GM12864 (cell line): Measurements from ENCODE around the gene HSPB7.
"Not testable (repeated sequence)": the region's sequence is repeated elsewhere in the genome, so short reads cannot be mapped to it uniquely, and the experiment has no call there.

Source experiments
- DNase-seq: peaks from one replicate; pipeline ENCODE4 v3.0.0-alpha.2; 2011; ENCODE audit warnings: low read depth
- H3K4me3 ChIP-seq: 2 replicates; pipeline ENCODE4 v1.5.1; 2011; ENCODE audit warnings: mild to moderate bottlenecking, low read depth, low read length, control low read depth
- TF ChIP-seq, protein P1 (sequence below): IDR thresholded peaks from 2 replicates; pipeline ENCODE4 v1.5.1; 2011; ENCODE audit warnings: low read depth, mild to moderate bottlenecking, moderate library complexity, low read length, control low read depth, inconsistent platforms; ENCODE audit errors: missing control alignments

HSPB7 gene

DNA sequence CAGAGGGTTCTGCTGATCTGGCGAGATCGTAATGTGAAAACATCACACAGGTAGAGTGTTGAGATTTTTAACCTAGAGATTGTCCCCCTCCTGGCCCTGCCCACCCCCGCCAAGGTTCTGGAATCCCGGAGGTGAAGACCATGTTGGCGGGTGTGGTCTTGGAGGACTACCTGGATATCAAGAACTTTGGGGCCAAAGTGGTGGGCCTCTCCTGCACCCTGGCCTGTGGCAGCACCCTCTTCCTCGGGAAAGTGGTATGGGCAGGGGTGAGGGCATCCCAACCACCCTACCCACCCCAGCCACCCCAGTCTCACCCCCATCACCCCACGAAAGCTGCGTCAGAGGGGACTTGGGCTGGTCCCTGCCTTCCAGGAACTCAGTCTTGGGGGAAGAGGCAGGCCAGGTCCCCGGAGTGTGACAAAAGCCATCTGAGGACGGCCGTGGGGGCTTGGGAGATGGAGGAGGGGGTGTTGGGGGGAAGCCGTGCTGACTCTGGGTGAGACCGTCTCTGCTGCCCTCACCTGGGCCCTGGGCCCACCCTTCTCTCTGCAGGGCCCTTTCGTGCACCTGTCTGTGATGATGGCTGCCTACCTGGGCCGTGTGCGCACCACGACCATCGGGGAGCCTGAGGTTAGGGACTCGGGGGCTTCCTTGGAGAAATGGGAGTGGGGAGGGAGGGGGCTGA lies 30.1 kb upstream of the HSPB7 start:
- TF ChIP-seq, protein P1, sequence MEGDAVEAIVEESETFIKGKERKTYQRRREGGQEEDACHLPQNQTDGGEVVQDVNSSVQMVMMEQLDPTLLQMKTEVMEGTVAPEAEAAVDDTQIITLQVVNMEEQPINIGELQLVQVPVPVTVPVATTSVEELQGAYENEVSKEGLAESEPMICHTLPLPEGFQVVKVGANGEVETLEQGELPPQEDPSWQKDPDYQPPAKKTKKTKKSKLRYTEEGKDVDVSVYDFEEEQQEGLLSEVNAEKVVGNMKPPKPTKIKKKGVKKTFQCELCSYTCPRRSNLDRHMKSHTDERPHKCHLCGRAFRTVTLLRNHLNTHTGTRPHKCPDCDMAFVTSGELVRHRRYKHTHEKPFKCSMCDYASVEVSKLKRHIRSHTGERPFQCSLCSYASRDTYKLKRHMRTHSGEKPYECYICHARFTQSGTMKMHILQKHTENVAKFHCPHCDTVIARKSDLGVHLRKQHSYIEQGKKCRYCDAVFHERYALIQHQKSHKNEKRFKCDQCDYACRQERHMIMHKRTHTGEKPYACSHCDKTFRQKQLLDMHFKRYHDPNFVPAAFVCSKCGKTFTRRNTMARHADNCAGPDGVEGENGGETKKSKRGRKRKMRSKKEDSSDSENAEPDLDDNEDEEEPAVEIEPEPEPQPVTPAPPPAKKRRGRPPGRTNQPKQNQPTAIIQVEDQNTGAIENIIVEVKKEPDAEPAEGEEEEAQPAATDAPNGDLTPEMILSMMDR: no peak
- DNase-seq: no peak
- H3K4me3 ChIP-seq: no peak overlapping the region

DNA sequence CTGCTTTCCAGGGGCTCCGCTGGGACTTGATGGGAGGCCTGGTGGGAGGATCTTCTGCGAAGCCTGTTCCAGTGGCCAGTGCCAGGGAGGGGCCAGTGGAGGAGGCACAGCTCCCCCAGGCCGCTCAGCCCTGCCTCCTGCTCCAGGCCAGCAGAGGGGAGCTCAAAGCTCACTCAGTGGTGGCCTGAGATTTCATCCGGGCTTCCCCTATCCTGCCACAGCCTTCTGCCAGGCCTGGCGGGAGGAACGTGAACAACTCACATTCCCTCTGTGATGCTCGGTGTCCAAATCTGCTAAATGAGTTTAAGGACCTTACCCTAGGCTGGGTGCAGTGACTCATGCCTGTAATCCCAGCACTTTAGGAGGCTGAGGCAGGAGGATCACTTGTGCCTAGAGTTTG lies 29.0 kb upstream of the HSPB7 start:
- H3K4me3 ChIP-seq: no peak overlapping the region
- DNase-seq: no peak
- TF ChIP-seq, protein P1: no peak

DNA sequence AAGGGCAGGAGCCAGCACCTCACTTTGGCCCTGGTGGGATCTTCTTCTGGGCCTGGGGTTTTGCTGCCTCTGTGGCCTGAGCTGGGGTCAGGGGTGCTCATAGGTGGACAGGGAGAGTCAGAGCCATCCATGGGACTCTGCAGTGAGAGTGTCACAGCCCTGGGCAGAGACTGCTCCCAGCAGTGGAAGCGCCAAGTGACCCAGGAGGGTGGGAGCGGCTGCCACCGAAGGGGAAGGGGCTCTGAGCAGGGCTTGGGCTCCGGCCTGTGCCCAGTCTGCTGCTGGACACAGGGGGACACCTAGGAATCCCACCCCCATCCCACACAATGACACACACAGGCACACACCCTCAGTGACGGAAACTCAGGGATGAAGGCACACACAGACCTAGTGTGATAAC lies 26.1 kb upstream of the HSPB7 start:
- H3K4me3 ChIP-seq: no peak overlapping the region
- no peak for DNase-seq
- TF ChIP-seq, protein P1: no peak

DNA sequence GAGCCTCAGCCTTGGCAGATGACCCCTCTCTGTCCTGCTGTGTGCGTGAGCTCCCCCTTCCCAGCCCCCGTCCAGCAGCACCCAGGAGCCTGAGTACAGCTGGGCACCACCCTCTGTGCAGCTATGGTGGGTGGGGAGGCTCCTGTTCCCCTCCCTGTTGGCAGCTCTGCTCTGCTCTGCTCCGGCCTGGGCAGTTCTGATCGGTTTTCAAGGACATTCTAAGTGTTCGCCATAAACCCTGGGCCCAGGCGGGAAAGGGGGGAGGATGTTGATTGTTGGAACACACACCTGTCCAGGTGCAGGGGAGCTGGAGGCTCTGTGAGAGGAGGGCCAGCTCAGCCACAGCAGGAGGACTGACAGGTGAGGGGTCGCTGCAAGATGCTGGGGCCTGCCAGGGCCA lies 25.7 kb upstream of the HSPB7 start, which contains the start of gene CLCNKB:
Gene CLCNKB (plus strand): TSS at position 262 of the 400 bp plus-strand sequence. CDS start 711 bp downstream, outside the sequence.
- H3K4me3 ChIP-seq: no peak within 1 kb of the TSS
- TF ChIP-seq, protein P1: no peak
- DNase-seq: no peak

DNA sequence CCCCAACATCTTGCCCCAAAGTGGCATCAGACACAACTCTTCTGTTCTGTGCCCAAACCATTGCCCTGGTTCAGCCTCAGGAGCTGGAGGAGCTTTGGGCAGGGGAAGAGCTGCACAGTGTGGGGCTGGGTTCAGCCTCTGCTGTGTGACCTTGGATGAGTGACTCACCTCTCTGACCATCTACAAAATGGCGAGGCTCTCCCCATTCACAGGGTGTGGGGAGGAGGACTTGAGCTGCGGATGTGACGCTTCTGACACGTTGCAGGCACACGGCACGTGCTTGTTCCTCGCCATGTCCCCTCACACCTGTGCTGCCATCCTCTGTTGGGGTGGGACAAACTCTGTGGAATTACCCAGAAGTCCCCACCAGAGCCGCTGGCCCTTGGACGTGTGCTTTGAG lies 24.8 kb upstream of the HSPB7 start:
- not testable (repeated sequence) for H3K4me3 ChIP-seq

DNA sequence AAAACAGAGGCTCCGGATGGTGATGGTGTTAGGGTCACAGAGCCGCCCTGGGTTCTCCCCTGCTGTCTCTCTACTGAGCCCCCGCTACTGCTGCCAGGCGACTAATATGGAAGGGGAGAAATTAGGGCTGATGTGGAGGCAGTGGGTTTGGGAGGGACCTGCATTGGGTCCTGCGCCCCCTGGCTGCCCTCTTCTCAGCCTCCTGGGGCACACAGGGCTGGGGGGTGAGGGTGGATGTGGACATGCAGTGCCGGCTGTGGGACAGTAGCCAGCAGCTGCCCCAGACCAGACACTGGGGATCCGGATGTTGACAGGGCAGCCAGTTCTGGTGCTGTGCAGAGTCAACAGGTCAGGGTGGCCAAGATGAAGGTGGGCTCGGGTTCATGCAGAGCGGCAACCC lies 24.3 kb upstream of the HSPB7 start:
- DNase-seq: no peak
- TF ChIP-seq, protein P1: no peak
- no peak overlapping the region for H3K4me3 ChIP-seq

More for the DNA sequence above, 24.8 kb upstream of the HSPB7 start:
- DNase-seq: not testable (repeated sequence)

DNA sequence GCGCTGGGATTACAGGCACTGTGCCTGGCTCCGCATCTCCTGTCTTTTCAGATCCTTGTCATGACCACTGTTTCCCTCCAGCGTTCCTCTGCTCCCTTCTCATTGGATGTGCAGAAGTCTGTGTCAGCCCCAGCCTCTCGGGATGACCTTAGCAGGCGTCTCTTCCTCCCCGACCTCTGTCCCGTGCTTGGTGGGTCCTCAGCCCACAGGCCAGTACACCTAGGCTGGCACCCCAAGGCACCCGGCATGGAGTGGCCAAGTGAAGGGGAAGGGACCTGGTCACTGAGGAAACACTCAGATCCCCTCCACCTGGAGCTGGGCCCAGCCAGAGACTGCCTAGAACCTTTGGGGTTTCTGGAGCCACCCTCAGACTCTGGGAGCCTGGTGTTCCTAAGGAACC lies 23.4 kb upstream of the HSPB7 start:
- TF ChIP-seq, protein P1: no peak
- DNase-seq: no peak

DNA sequence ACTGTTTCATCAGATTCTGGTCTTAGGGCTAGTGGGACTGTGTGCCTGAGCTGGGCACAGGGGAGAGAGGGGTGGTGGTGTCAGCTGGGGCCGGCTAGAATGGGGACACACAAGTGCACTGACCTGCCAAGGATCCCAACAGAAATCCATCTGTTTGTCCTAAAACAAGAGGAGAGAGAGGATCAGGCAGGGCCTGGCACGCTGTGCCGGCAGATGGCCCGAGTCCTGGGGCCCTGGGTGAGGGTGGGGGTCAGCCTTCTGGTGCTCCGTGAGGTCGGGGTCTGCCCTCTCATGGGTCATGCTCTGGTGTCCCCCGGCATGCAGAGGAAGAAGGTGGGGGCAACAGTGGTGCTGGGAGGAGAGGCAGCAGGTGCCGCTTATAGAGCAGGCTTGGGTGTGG lies 22.0 kb upstream of the HSPB7 start:
- DNase-seq, H3K4me3 ChIP-seq: not testable (repeated sequence)

More for the DNA sequence above, 23.4 kb upstream of the HSPB7 start:
- no peak overlapping the region for H3K4me3 ChIP-seq
